RWPE1 (cell line): ENCODE results near the gene EIF3M.
A peak's percentile ranks its signal among the peaks of the same experiment; 100 is the strongest.

Source experiments
- CTCF ChIA-PET: fragments of 350-600 bp; sonication (Branson Sonifier 250); formaldehyde crosslinking; extraction: SDS; loops from one replicate; lab custom pipeline; 2021; lab: Yijun Ruan, JAX
- POLR2A ChIA-PET: fragments of 400-600 bp; formaldehyde crosslinking; extraction: SDS; loops from one replicate; lab custom pipeline; 2020; ENCODE audit warnings: antibody characterized with exemption; ENCODE audit not compliant: low non-redundant PET; lab: Yijun Ruan, JAX
- DNase-seq: peaks from one replicate; pipeline ENCODE4 v3.0.0; 2012; ENCODE audit warnings: low spot score
- H3K27ac ChIP-seq: fragments of 450-650 bp; 2 replicates; pipeline ENCODE4 v1.5.1; 2017
- TF ChIP-seq, protein P1 (sequence below): fragments of 450-650 bp; conservative IDR thresholded peaks from 2 replicates; pipeline ENCODE4 v1.5.1; 2017; ENCODE audit warnings: low read depth, mild to moderate bottlenecking

Gene EIF3M

GRCh38 chr11:32641361-32641760 is 57.7 kb downstream of the EIF3M start:
- TF ChIP-seq, protein P1, sequence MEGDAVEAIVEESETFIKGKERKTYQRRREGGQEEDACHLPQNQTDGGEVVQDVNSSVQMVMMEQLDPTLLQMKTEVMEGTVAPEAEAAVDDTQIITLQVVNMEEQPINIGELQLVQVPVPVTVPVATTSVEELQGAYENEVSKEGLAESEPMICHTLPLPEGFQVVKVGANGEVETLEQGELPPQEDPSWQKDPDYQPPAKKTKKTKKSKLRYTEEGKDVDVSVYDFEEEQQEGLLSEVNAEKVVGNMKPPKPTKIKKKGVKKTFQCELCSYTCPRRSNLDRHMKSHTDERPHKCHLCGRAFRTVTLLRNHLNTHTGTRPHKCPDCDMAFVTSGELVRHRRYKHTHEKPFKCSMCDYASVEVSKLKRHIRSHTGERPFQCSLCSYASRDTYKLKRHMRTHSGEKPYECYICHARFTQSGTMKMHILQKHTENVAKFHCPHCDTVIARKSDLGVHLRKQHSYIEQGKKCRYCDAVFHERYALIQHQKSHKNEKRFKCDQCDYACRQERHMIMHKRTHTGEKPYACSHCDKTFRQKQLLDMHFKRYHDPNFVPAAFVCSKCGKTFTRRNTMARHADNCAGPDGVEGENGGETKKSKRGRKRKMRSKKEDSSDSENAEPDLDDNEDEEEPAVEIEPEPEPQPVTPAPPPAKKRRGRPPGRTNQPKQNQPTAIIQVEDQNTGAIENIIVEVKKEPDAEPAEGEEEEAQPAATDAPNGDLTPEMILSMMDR: no peak
- no peak for DNase-seq
- ChIA-PET POLR2A (no interaction called here), CTCF (no interaction called here)
- H3K27ac ChIP-seq: no peak overlapping the region

- POLR2A ChIA-PET: no interaction called here
- no peak overlapping the region for H3K27ac ChIP-seq
- CTCF ChIA-PET: no interaction called here
- peak; percentile 28 for DNase-seq
- TF ChIP-seq, protein P1: no peak
Observed at GRCh38 chr11:32643526-32643925, 59.9 kb downstream of the EIF3M start.
